H1 (cell line): ENCODE results near the gene CFAP74.

Experiments used
- CTCF ChIP-seq, 3 experiments: IDR thresholded peaks; 1 replicate in 2 of 3; 2 replicates in 1 of 3; pipeline versions ENCODE4 v1.5.1 to v1.6.1; 2011; ENCODE audit warnings: low read length in 3 of 3, mild to moderate bottlenecking in 3 of 3, inconsistent platforms in 2 of 3, low read depth in 1 of 3, moderate library complexity in 1 of 3; ENCODE audit not compliant: insufficient read depth in 1 of 3; ENCODE audit errors: control extremely low read depth in 1 of 3
- EP300 ChIP-seq, 2 experiments: IDR thresholded peaks; 1 replicate in 1 of 2; 2 replicates in 1 of 2; pipeline ENCODE4 v1.6.1; 2011 to 2012; ENCODE audit warnings: low read depth in 2 of 2, low read length in 2 of 2, mild to moderate bottlenecking in 2 of 2, borderline replicate concordance in 1 of 2, inconsistent platforms in 1 of 2, moderate library complexity in 1 of 2
- POLR2A ChIP-seq, 2 experiments: IDR thresholded peaks; 1 replicate in 1 of 2; 2 replicates in 1 of 2; pipeline ENCODE4 v1.6.1; 2011; ENCODE audit warnings: low read depth in 2 of 2, low read length in 2 of 2, mild to moderate bottlenecking in 2 of 2; ENCODE audit errors: control extremely low read depth in 1 of 2
- POLR2AphosphoS5 ChIP-seq: IDR thresholded peaks from 2 replicates; pipeline ENCODE4 v1.6.1; 2011; ENCODE audit warnings: low read depth, low read length
- SP1 ChIP-seq: IDR thresholded peaks from 2 replicates; pipeline ENCODE4 v1.6.1; 2011; ENCODE audit warnings: low read depth, low read length
- YY1 ChIP-seq: IDR thresholded peaks from 2 replicates; pipeline ENCODE4 v1.6.1; 2011; ENCODE audit warnings: low read depth, mild to moderate bottlenecking, low read length
- TF ChIP-seq, protein P1 (sequence below): IDR thresholded peaks from 2 replicates; pipeline ENCODE4 v1.6.1; 2012; ENCODE audit warnings: inconsistent platforms

DNA sequence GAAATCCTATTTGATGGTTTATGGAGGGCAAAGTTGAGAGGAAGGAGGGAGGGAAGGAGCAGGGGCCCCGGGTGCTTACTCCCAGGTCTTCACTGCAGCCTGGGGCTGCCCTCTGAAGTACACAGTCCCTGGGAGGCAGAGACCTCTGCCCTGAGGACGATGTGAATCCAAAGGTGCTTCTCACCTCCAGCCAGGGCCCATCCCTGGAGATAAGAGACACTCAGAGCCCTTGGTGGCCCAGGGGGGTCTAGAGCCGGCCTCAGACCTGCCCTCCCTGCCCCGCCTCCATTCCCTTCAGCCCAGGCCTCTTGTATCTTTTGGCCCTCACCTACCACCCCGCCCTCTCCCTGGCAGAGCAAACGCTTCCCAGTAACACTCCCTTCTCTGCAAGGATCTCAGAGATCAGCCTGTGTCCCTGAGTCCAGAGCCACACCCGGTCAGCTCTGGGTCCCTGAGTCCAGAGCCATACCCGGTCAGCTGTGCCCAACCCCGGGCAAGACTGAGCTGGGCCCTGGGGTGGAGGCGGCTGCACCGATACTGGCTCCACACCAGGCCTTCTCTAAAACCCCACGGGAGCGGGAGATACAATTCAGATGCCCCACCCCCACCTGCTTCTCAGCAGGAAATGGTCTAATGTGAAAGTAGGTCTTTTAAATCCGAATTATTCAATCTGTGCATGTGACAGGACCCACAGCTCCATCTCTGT, 109.1 kb downstream of the CFAP74 start:
- TF ChIP-seq CTCF (IDR thresholded peaks at IDR 0.05; ENCODE audit: control extremely low read depth in 1 of 3, insufficient read depth in 1 of 3, low read depth in 1 of 3, low read length in 3 of 3) (no peak), POLR2AphosphoS5 (no peak), POLR2A (IDR thresholded peaks at IDR 0.05; ENCODE audit: control extremely low read depth in 1 of 2, low read depth in 2 of 2, low read length in 2 of 2) (no peak), SP1 (no peak), EP300 (IDR thresholded peaks at IDR 0.05; ENCODE audit: borderline replicate concordance in 1 of 2, low read depth in 2 of 2, low read length in 2 of 2) (no peak), YY1 (no peak)
- TF ChIP-seq, protein P1, sequence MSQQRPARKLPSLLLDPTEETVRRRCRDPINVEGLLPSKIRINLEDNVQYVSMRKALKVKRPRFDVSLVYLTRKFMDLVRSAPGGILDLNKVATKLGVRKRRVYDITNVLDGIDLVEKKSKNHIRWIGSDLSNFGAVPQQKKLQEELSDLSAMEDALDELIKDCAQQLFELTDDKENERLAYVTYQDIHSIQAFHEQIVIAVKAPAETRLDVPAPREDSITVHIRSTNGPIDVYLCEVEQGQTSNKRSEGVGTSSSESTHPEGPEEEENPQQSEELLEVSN, result no peak
